ENCODE measurements around the gene TSGA10.
"Not testable (repeated sequence)": the region's sequence is repeated elsewhere in the genome, so short reads cannot be mapped to it uniquely, and the experiment has no call there.

TSGA10 gene

DNA sequence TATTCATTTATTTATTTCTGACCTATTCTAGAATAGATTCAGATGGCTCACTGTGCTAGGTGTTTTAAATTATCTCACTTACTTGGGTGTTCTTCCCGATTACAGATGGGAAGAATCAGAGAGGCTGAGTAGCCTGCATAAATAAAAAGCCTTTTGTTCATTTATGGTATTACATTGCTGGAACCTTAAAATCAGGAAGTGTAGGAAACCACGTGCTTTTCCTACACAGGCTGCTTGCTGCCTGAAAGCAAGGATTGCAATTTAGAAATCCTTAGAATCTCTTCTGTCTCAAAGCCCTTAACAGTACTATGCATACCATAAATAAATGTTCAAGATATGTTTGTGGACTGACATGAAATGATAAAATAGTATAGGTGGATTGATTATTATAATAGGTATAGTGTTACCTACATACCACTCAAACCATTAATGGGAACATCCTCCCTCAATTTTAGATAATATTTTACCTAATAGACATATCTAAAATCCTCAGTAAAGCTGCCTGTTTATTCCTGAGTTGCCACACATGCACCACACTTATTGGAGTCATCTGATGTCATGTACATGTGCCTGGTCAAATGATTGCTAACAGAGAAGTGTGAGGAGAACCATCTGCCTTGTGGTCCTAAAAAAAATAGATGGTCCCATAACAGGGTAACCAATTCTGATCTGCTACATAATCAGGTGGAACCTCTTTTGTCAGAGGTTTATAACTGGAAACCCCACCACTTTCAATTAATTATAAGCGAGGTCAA, 86.7 kb downstream of the TSGA10 start:
- no peak for DNase-seq

DNA sequence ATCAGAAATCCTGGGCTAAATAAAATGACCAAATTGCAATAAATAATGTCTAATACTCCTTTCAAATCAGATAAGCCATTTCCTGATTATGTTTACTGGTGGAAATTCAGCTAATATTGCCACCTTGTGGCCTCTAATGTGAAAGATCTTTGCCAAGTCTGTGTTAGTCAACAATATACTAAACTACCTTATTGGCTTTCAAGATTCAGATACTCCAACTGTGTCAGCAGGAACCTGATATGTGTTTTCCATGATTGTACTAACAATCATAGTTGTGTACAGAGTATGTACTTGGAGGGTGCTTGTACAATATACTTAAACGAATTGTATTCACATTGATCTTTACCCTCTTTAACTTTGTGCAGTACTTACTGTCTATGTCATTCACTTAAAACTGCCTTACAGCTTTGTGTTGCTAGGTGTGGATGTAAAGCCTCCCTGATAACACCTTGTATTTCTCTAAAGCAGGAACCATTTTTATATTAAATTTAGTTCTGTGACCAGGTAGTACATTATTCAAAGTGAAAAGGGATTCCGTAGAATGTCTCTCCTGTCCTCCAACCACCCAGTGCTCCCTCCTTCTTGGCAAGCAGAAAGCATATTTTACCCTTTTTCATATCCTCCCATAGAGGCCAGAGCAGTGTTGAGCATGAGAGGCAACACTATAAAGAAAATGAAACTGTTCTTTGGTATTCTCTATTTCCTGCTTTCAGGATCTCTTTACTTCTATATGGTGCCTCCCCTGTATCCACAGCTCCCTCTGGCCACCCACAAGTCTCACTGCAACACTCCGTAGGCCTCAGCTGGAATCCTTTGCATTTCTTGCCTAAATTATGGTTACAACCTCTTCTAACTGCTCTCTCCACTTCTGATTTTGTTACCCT, 88.4 kb downstream of the TSGA10 start:
- peak; percentile 56 for DNase-seq

DNA sequence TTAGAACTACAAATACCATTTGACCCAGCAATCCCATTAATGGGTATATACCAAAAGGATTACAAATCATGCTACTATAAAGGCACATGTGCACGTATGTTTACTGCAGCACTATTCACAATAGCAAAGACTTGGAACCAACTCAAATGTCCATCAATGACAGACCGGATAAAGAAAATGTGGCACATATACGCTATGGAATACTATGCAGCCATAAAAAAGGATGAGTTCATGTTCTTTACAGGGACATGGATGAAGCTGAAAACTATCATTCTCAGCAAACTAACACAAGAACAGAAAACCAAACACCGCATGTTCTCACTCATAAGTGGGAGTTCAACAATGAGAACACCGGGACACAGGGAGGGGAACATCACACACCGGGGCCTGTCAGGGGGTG, 105.6 kb downstream of the TSGA10 start:
- DNase-seq: not testable (repeated sequence)

DNA sequence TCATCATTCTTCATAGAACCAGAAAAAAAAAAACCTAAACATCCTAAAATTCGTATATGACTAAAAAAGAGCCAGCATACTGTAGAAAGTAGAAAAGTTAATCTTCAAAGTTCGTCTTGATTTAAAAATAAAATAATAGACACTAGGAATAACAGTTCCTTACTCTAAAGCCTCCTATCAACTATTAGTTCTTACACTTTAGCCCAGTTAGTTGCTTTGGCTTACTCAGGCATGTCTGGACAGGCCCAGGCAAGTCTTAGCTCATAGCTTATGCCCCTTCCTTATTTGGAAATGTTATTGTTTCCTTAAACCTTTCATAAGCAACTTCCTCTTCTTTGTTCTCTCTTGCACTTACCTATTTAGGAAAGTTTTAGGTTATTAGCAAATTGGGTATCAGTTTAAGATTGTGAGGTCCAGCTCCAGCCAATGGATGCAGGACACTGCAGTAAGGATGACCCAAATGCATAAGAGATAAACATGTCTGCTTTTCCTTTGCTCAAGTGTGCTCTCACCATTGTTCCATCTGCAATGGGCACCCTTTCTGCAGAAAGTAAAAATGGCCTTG, 113.9 kb downstream of the TSGA10 start:
- DNase-seq: peak; percentile 3

DNA sequence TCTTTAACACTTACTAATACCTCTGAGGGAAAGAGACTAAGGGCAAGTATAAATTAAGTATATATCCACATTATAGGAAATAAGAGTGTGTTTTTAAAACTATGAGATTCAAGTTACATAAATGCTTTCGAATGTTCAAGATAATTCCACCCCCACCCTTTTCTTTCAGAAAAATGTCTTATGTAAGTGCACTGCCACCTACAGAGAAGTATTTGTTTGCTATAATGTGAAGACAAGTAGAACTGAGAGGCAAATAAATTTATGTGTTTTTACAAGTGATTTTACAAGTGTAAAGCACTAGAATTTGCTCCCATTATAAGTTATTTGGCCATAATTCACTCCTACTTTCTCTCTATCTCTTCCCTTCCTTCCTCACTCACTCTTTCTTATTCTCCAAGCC, 118.8 kb downstream of the TSGA10 start:
- DNase-seq: no peak

DNA sequence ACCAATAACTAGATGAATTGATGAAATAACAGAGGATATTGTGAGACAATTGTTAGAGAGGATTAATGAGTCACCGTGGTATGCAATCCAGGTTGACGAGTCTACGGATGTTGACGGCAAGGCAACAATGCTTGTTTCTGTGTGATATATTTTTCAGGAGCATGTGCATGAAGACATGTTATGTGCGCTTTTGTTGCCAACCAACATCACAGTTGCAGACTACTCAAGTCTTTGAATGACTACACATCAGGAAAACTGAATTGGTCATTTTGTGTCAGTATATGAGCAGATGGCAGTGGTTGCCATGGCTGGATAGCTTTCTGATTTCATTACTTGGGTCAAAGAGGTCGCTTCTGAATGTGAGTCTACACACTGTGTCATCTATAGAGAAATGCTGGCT, 122.0 kb downstream of the TSGA10 start:
- peak; percentile 18 for DNase-seq

DNA sequence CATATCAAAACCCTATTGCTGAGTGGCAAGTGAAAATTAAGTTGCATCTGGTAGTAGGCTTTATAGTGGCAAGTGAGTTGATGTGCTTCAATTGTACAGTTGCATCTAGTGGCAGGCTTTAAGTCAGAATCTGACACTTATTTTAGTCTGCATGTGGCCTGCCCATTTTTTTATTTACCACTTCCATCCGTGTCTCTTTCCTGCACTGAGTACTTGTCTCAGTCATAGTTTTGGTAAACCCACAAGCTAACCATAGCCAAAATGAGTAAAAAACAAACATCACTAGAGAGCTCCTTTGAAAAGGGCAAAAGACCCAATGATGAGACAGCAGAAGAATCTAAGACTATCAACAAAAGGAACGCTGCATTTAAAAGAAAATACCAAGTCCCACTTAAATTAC, 122.7 kb downstream of the TSGA10 start:
- no peak for DNase-seq

DNA sequence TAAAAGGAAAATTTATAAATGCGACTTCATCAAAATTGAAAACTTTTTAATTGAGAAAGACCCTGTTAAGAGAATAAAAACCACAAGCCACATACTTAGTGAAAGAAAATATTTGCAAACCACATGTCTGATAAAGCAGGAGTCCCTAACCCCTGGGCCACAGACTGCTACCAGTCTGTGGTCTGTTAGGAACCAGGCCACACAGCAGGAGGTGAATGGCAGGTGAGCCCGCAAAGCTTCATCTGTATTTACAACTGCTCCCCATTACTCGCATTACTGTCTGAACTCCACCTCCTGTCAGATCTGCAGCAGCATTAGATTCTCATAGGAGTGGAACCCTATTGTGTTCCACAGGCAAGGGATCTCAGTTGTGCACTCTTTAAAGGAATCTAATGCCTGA, 123.3 kb downstream of the TSGA10 start:
- no peak for DNase-seq

DNA sequence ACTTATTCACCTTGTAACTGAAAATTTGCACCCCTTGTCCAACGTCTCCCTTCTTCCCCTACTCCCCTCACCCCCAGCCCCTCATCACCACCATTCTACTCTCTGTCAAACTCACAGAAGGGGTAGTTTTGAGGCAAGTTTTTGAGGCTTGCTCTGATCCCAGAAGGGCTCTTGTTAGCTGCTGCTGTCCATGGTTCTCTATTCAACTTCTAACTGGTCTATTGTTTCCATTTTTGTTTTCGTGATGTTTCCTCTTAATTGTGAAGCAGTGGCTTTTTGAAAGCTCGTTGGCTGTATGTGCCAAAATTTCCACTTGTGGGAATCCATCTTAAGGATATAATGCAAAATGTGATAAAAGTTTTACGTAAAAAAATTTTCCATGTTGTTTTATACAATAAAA, 126.2 kb downstream of the TSGA10 start:
- DNase-seq: no peak

DNA sequence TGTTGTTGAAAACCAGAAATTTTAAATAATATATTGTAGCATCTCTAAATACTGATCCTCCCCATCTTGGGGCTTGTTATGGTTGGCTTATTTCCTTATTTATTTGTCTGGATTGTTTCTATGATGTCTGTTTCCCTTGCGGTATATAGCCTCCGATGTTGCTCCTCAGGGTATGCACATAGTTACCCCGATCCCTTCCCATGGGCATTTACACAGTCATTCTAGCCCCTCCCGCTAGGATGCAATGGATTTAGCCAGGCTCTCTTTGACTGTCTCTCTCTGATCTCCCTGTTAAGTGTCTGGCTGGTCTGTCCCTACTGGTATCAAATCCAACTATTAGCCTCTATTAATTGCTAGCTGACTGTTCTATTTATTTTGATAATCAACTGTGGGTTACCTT, 126.9 kb downstream of the TSGA10 start:
- no peak for DNase-seq

DNA sequence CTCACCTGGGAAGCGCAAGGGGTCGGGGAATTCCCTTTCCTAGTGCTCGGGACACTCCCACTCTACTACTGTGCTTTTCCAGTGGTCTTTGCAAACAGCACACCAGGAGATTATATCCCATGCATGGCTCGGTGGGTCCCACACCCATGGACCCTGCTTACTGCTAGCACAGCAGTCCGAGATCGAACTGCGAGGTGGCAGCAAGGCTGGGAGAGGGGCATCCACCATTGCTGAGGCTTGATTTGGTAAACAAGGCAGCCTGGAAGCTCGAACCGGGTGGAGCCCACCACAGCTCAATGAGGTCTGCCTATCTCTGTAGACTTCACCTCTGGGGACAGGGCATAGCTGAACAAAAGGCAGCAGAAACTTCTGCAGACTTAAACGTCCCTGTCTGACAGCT, 154.0 kb downstream of the TSGA10 start:
- no peak for DNase-seq

DNA sequence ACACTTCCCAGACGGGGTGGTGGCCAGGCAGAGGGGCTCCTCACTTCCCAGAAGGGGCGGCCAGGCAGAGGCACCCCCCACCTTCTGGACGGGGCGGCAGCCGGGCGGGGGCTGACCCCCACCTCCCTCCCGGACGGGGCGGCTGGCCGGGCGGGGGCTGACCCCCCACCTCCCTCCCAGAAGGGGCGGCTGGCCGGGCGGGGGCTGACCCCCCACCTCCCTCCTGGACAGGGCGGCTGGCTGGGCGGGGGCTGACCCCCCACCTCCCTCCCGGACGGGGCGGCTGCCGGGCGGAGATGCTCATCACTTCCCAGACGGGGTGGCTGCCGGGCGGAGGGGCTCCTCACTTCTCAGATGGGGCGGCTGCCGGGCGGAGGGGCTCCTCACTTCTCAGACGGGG, 166.0 kb downstream of the TSGA10 start:
- not testable (repeated sequence) for DNase-seq

DNA sequence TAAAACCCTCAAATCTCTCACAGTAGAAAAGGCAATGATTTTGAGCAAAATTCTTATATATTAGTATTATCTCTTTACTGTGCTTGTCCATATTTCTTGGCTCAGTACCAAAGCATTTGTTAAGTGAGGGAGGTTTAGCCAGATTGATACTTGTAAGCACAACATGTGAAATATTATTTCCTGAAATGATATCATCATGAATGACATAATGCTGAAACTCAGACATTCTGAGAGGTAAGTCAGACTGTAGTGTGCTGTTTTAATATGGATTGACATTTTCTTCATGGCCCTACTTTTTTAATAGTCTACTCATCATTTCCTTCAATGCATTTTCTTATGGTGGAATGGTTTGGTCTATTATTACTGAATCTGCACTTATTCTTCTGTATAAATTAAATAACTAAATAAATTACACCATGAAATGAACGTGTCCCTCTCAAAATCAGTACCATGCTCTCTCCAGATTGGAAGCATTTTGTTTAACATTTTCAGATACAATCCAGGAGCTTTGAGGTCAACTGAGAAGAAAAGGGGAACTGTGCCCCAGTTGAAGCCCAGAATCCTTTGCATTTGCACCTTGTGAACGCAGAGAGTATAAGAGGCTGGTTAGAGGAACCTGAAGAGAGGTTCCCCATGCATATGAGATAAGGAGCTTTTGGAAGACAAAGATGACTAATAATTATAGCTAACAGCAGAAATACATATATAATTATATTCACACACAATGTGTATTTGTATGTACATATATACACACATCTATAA, 168.7 kb downstream of the TSGA10 start:
- no peak for DNase-seq

DNA sequence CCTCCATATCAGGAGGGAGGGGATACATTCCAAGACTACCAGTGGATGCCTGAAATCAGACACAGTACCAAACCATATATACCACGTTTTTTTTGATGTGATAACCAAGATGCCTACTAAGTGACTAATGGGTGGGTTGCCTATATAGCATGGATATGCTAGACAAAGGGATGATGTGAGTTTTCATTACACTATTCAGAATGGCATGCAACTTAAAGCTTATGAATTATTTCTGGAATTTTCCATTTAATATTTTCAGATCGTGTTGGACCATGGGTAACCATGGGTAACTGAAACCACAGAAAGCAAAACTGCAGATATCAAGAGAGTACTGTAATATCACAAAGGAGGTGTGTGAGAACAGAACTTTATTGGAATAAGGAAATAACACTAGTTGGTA, 179.1 kb downstream of the TSGA10 start:
- DNase-seq: no peak

DNA sequence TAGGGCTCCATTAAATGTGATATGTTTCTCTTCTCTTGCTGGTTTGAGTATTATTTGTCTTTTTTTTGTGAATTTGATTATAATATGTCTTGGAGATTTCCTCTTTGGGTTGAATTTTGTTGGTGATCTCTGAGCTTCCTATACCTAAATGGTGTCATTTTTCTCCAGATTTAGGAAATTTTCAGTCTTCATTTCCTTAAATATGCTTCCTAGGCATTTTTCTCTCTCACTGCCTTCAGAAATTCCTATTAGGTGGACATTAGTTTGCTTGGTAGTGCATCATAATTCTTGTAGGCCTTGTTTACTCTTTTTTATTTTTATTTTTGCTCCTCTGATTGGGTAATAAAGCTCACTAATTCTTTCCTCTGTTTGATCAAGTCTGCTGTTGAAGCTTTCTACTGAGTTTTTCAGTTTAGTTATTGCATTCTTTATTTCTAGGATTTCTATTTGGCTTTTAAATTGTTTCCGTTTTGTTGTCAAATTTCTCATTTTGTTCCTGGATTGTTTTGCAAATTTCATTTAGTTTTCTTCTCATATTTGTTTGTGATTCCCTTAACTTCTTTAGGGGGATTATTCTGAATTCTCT, 182.1 kb downstream of the TSGA10 start:
- DNase-seq: no peak

DNA sequence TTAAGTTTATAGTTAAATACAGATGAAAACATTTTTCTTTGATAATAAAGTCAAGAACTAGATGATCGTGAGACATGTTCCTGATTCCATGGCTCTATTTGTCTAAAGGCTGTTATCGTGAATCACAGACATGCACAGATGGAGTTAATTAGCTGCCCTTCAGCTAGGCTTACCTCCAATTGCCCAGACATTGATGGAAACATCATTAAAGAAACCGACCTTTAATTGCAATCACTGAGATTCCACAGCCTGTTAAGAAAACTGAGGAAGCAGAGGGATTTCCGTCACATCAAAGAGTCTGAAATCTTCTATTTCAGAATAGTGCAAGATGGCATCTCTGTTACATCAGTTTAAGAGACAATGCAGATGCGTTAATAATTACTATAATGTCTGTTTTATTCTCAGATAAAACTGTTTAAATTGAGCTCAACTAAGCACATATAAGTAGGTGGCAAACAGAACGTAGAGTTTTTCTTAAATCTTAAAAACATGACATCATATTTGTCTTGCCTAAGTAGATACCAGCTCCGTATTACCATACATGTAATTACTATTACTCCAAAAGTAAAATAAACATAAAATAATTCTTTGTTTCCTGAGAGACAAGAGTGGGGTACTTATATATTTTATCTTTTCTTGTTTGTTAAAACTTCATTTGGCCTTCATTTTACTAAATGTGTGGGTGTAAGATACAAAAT, 194.8 kb downstream of the TSGA10 start:
- DNase-seq: peak; percentile 63

DNA sequence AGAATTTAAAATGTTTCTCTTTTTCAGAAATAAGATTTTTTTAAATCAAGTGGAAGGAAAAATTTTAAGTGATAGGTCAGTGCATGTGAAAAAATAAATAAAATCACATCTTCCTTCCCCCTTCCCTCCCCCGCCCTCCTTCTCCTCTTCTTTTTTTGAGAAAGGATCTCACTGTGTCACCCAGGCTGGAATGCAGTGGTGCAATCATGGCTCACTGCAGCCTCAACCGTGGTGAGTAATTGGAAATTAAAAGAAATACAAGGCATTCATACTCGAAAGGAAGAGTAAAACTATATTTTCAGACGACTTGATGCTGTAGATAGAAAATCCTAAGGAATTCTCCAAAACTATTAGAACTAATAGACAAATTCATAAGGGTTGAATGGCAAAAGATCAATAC, 201.8 kb downstream of the TSGA10 start:
- DNase-seq: peak; percentile 45

DNA sequence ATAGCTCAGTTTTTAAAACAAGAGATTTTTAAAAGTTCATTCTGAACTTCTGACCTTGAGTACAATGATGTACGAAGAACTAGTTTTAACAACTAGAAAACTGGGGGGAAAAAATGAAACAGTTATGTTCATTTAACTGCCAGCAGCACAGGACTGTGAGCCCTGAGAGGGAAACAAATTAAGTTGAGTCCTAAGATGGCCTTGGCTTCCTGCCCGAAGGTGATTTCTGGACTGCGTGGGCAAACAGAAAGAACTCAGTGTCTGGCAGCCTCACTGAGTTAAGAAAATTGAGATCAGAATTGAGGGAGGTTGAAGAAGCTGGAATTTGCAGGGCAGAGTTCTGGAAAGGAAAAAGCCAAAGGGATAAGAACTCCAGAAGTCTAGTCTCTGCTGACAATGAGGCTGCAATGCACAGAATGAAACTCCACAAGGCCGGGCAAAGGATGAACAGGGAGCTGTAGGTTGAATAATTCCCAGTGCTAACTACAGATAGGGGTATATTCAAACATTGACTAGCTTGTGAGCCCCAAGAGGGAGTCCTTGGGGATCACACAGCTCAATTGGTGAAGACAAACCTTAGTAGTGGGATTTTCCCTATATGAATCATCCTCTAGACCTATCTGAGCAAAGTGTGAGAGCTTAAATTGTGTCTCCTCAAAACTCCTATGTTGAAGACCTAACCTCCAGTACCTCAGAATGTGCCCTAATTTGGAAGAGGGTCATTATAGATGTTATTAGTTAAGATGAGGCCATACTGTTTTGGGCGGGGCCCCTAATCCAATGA, 205.6 kb downstream of the TSGA10 start:
- DNase-seq: no peak

DNA sequence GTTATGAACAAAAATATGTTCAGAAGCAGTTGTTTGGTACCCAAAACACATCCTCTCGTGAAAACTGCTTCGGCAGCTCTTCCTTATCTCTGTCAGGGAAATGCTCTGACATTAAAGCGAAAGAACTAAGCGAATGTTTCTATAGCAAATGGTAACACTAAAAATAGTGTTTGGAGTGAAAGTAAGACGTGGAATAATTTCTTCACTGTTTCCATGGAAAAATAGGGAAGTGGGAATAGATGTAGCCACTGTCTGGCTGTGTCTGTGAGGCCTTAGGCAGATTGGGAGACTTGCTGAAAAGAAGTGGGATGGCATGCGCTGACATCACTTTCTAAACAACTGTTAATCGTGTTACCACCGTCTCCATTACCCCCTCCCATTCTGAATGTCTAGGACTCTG, 207.2 kb downstream of the TSGA10 start:
- no peak for DNase-seq
